ENCODE results near the gene GARIN5B. TPM values are rescaled to one million over a fixed set of nuclear protein-coding genes. Genes with fewer than 3 reads are reported as not detected.

Gene GARIN5B
- polyA plus RNA-seq, 1 of the 3 experiments (the other 2 are of a cell fraction) = not detected

DNA sequence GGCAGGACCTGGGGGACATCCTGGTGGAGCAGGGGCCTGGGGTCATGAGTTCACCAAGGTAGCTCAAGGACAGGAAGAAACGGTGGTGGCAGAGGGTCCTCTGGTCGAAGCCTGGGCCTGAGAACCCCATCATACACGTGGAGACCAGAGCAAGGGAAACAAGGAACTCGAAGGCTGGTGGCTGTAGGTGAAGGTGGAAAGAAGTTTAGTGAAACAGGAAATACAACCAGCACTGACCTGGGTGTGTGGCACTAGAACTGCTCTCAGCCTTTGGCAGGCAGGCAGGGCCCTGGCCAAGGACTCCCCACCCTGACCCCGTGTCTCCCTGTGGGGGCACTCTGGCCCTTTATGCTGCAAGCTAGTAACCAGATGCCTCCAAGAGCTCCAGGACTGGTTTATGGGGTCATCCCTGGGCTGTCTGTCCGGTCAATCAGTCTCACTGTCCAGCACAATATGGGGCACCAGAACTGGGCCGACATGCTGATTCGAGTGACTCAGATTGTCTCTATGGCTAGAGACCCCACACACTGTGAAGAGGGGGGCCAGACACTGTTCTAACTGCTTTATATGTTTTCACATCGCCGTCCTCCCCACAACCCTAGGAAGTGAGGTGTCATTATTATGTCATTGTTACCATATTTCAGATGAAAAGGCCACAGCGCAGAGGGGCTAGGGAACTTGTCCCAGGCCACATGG lies 12.3 kb downstream of the GARIN5B start:
- no peaks in the 10 kb centered on the region for H4K20me1 ChIP-seq (ENCODE audit: insufficient read depth)
- H3K4me3 ChIP-seq (ENCODE audit: low read depth in 2 of 2, low read length in 1 of 2) = no peak overlapping the region
- no peaks in the 10 kb centered on the region for H3K9me2 ChIP-seq

More for the DNA sequence above, 12.3 kb downstream of the GARIN5B start:
- Histone ChIP-seq H2AFZ (ENCODE audit: low read depth) (no peak overlapping the region), H3K9ac (no peak overlapping the region), H3K36me3 (replicated peaks in 1 of 2; ENCODE audit: control insufficient read depth in 1 of 2, insufficient read depth in 2 of 2, low read length in 1 of 2) (no peaks in the 10 kb centered on the region), H3K27ac (ENCODE audit: low read depth in 2 of 2, low read length in 1 of 2) (no peak overlapping the region), H3K27me3 (ENCODE audit: insufficient read depth) (peaks cover 31% of the 10 kb centered on the region), H3F3A (replicated peaks; ENCODE audit: insufficient read depth) (peaks cover 11% of the 10 kb centered on the region), H3K4me1 (ENCODE audit: control insufficient read depth in 1 of 2, insufficient read depth in 2 of 2, low read depth in 1 of 2, low read length in 1 of 2) (peaks cover 0 to 17% of the 10 kb centered on the region in 2 experiments; a peak in 1 of 4 replicates), H3K4me2 (no peak overlapping the region), H3K79me2 (ENCODE audit: insufficient read depth) (no peaks in the 10 kb centered on the region), H3K9me3 (no peaks in the 10 kb centered on the region)
- POLR2A ChIA-PET = interaction anchor here (0.5 kb wide), 1 partner anchor 10 kb away, joined by 3 read pairs; no protein-coding TSS in a partner anchor
- TF ChIP-seq, protein P1, sequence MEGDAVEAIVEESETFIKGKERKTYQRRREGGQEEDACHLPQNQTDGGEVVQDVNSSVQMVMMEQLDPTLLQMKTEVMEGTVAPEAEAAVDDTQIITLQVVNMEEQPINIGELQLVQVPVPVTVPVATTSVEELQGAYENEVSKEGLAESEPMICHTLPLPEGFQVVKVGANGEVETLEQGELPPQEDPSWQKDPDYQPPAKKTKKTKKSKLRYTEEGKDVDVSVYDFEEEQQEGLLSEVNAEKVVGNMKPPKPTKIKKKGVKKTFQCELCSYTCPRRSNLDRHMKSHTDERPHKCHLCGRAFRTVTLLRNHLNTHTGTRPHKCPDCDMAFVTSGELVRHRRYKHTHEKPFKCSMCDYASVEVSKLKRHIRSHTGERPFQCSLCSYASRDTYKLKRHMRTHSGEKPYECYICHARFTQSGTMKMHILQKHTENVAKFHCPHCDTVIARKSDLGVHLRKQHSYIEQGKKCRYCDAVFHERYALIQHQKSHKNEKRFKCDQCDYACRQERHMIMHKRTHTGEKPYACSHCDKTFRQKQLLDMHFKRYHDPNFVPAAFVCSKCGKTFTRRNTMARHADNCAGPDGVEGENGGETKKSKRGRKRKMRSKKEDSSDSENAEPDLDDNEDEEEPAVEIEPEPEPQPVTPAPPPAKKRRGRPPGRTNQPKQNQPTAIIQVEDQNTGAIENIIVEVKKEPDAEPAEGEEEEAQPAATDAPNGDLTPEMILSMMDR (IDR thresholded peaks at IDR 0.05) = no peak
- TF ChIP-seq, protein P2, sequence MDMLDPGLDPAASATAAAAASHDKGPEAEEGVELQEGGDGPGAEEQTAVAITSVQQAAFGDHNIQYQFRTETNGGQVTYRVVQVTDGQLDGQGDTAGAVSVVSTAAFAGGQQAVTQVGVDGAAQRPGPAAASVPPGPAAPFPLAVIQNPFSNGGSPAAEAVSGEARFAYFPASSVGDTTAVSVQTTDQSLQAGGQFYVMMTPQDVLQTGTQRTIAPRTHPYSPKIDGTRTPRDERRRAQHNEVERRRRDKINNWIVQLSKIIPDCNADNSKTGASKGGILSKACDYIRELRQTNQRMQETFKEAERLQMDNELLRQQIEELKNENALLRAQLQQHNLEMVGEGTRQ (IDR thresholded peaks at IDR 0.05; ENCODE audit: borderline replicate concordance, low read depth, low read length) = no peak
- TF ChIP-seq RFX5 (IDR thresholded peaks at IDR 0.05; ENCODE audit: low read length) (no peak), EZH2phosphoT487 (IDR thresholded peaks at IDR 0.05; ENCODE audit: borderline replicate concordance, low read depth) (no peak), GATA2 (CRISPR knock-in tag; IDR thresholded peaks at IDR 0.05) (no peak), RXRA (IDR thresholded peaks at IDR 0.05; ENCODE audit: borderline replicate concordance, low read depth) (no peak), JUND (IDR thresholded peaks at IDR 0.05) (no peak), NRF1 (IDR thresholded peaks at IDR 0.05; ENCODE audit: low read depth, low read length) (no peak), TCF12 (IDR thresholded peaks at IDR 0.05) (no peak), NFIC (IDR thresholded peaks at IDR 0.05; ENCODE audit: borderline replicate concordance) (no peak), MXI1 (IDR thresholded peaks at IDR 0.05; ENCODE audit: low read depth, low read length) (no peak)
- TF ChIP-seq, protein P3, sequence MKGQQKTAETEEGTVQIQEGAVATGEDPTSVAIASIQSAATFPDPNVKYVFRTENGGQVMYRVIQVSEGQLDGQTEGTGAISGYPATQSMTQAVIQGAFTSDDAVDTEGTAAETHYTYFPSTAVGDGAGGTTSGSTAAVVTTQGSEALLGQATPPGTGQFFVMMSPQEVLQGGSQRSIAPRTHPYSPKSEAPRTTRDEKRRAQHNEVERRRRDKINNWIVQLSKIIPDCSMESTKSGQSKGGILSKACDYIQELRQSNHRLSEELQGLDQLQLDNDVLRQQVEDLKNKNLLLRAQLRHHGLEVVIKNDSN (IDR thresholded peaks at IDR 0.05; ENCODE audit: borderline replicate concordance, low read depth) = no peak
- TF ChIP-seq, protein P4, sequence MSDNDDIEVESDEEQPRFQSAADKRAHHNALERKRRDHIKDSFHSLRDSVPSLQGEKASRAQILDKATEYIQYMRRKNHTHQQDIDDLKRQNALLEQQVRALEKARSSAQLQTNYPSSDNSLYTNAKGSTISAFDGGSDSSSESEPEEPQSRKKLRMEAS (IDR thresholded peaks at IDR 0.05; ENCODE audit: low read depth) = no peak
- TF ChIP-seq, protein P5, sequence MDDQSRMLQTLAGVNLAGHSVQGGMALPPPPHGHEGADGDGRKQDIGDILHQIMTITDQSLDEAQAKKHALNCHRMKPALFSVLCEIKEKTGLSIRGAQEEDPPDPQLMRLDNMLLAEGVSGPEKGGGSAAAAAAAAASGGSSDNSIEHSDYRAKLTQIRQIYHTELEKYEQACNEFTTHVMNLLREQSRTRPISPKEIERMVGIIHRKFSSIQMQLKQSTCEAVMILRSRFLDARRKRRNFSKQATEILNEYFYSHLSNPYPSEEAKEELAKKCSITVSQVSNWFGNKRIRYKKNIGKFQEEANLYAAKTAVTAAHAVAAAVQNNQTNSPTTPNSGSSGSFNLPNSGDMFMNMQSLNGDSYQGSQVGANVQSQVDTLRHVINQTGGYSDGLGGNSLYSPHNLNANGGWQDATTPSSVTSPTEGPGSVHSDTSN (IDR thresholded peaks at IDR 0.05) = no peak
- no peak for DNase-seq
- 86% methylated on average over 8 of the region's 11 CpGs for WGBS (ENCODE audit: low lambda C conversion rate)
- CTCF ChIA-PET = interaction anchor here (0.6 to 1.0 kb wide), 4 partner anchors 12 to 59 kb away, joined by 3 read pairs; no protein-coding TSS in a partner anchor
